Mesenchymal stem cell (in vitro differentiated cells and primary cell): Measurements from ENCODE around the gene MSI1.

Source experiments
- DNase-seq: peaks from one replicate; pipeline ENCODE4 v3.0.0-alpha.2; 2013
- H2AFZ ChIP-seq: one replicate; pipeline ENCODE4 v1.6.1; 2013; ENCODE audit warnings: low read depth, mild to moderate bottlenecking, control low read depth, inconsistent platforms, low read length, moderate library complexity
- H2AK5ac ChIP-seq: 2 replicates; pipeline ENCODE4 v1.6.1; 2013; ENCODE audit warnings: low read length, moderate library complexity, mild to moderate bottlenecking, inconsistent platforms; ENCODE audit not compliant: severe bottlenecking
- H2BK120ac ChIP-seq: one replicate; pipeline ENCODE4 v1.6.1; 2013; ENCODE audit warnings: low read depth, mild to moderate bottlenecking, inconsistent platforms, low read length, moderate library complexity
- H2BK12ac ChIP-seq, 2 experiments: one replicate each; pipeline ENCODE4 v1.6.1; 2013; ENCODE audit warnings: inconsistent platforms in 2 of 2, low read length in 2 of 2, mild to moderate bottlenecking in 2 of 2, moderate library complexity in 2 of 2, control low read depth in 1 of 2
- H2BK15ac ChIP-seq: one replicate; pipeline ENCODE4 v1.6.1; 2013; ENCODE audit warnings: mild to moderate bottlenecking, low read depth, inconsistent platforms; ENCODE audit not compliant: poor library complexity, severe bottlenecking
- H2BK5ac ChIP-seq: 2 replicates; pipeline ENCODE4 v1.6.1; 2013; ENCODE audit warnings: low read depth, mild to moderate bottlenecking, low read length, control low read depth, inconsistent platforms; ENCODE audit not compliant: poor library complexity, severe bottlenecking
- H3K14ac ChIP-seq, 2 experiments: one replicate each; pipeline ENCODE4 v1.6.1; 2013; ENCODE audit warnings: inconsistent platforms in 2 of 2, low read length in 2 of 2, control low read depth in 1 of 2, mild to moderate bottlenecking in 1 of 2, moderate library complexity in 1 of 2
- H3K18ac ChIP-seq, 2 experiments: one replicate each; pipeline ENCODE4 v1.6.1; 2013; ENCODE audit warnings: inconsistent platforms in 2 of 2, low read length in 2 of 2, control low read depth in 1 of 2, low read depth in 1 of 2, mild to moderate bottlenecking in 1 of 2
- H3K23ac ChIP-seq, 2 experiments: one replicate each; pipeline ENCODE4 v1.6.1; 2013; ENCODE audit warnings: inconsistent platforms in 2 of 2, low read length in 2 of 2, mild to moderate bottlenecking in 2 of 2, moderate library complexity in 2 of 2, control low read depth in 1 of 2
- H3K27ac ChIP-seq: 2 replicates; pipeline ENCODE4 v1.5.1; 2013; ENCODE audit warnings: mild to moderate bottlenecking, moderate library complexity, low read length, control low read depth, inconsistent platforms; ENCODE audit not compliant: poor library complexity, severe bottlenecking
- H3K27me3 ChIP-seq, 2 experiments: 2 replicates each; pipeline versions ENCODE4 v1.6.1 to v1.7.0; 2013; ENCODE audit warnings: low read length in 2 of 2, mild to moderate bottlenecking in 2 of 2, moderate library complexity in 2 of 2, control low read depth in 1 of 2, inconsistent platforms in 1 of 2; ENCODE audit not compliant: control insufficient read depth in 1 of 2, insufficient read depth in 1 of 2
- H3K36me3 ChIP-seq, 2 experiments: 2 replicates each; pipeline versions ENCODE4 v1.6.1 to v1.7.0; 2013; ENCODE audit warnings: low read length in 2 of 2, control low read depth in 1 of 2, inconsistent platforms in 1 of 2, low read depth in 1 of 2, mild to moderate bottlenecking in 1 of 2; ENCODE audit not compliant: insufficient read depth in 2 of 2, control insufficient read depth in 1 of 2
- H3K4ac ChIP-seq, 2 experiments: one replicate each; pipeline ENCODE4 v1.6.1; 2013; ENCODE audit warnings: inconsistent platforms in 2 of 2, low read length in 2 of 2, mild to moderate bottlenecking in 2 of 2, moderate library complexity in 2 of 2, control low read depth in 1 of 2, low read depth in 1 of 2
- H3K4me1 ChIP-seq: 2 replicates; pipeline ENCODE4 v1.6.1; 2013; ENCODE audit warnings: low read depth, low read length, control low read depth; ENCODE audit not compliant: control insufficient read depth, insufficient read depth
- H3K4me2 ChIP-seq: 2 replicates; pipeline ENCODE4 v1.6.1; 2013; ENCODE audit warnings: low read length, mild to moderate bottlenecking, inconsistent platforms; ENCODE audit not compliant: poor library complexity, severe bottlenecking
- H3K4me3 ChIP-seq, 2 experiments: 2 replicates each; pipeline versions ENCODE4 v1.5.1 to v1.7.0; 2013; ENCODE audit warnings: low read length in 2 of 2, mild to moderate bottlenecking in 2 of 2, control low read depth in 1 of 2, low read depth in 1 of 2; ENCODE audit not compliant: insufficient read depth in 1 of 2
- H3K79me1 ChIP-seq: replicated peaks from 2 replicates; pipeline ENCODE4 v1.6.1; 2013; ENCODE audit warnings: mild to moderate bottlenecking, control low read depth, low read length, inconsistent platforms; ENCODE audit not compliant: poor library complexity, severe bottlenecking
- H3K9ac ChIP-seq: 2 replicates; pipeline ENCODE4 v1.7.0; 2013; ENCODE audit warnings: mild to moderate bottlenecking, low read length, moderate library complexity
- H3K9me3 ChIP-seq: 2 replicates; pipeline ENCODE4 v1.7.0; 2013; ENCODE audit warnings: mild to moderate bottlenecking, low read length; ENCODE audit not compliant: control insufficient read depth
- H4K8ac ChIP-seq: one replicate; pipeline ENCODE4 v1.6.1; 2013; ENCODE audit warnings: inconsistent platforms, mild to moderate bottlenecking, low read length, moderate library complexity
- H4K91ac ChIP-seq: one replicate; pipeline ENCODE4 v1.6.1; 2013; ENCODE audit warnings: mild to moderate bottlenecking, low read length, inconsistent platforms
- WGBS: methylation state at CpG from one replicate; pipeline ENCODE4 v1.1.7; 2013; ENCODE audit warnings: mixed read lengths; 5-methylcytosine and 5-hydroxymethylcytosine counted together

Gene MSI1

DNA sequence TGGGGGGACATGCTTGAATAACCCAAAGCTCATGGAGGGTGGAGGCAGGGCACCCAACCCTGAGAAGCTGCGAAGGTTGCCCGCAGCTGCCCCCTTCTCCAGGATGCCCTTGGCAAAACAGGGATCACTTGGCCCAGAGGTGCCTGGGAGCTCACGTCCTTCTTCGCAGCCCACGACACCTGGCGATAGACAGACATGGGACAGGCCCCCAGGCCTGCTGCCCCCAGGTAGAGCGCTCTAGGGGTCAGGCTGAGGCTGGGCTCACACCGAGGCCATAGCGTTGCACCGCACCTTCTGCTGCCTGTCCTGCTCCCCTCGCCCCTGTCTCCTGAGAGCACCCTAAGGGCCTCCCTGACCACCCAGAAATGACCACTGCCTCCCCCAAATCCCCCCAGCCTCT lies 21.2 kb downstream of the MSI1 start:
- H3K9ac ChIP-seq = no peak overlapping the region
- no peak overlapping the region for H3K4me2 ChIP-seq
- no peaks in the 10 kb centered on the region for H3K9me3 ChIP-seq
- no peaks in the 10 kb centered on the region for H3K79me1 ChIP-seq
- peaks cover 15 to 23% of the 10 kb centered on the region in 2 experiments for H3K27me3 ChIP-seq
- H3K4ac ChIP-seq = no peak overlapping the region
- no peak overlapping the region for H3K27ac ChIP-seq
- no peak overlapping the region for H3K18ac ChIP-seq
- no peak overlapping the region for H3K23ac ChIP-seq
- 90% methylated on average over 11 of the region's 11 CpGs for WGBS
- H2AK5ac ChIP-seq = no peak overlapping the region
- H4K8ac ChIP-seq = no peak overlapping the region
- no peak overlapping the region for H2BK120ac ChIP-seq
- no peak overlapping the region for H2AFZ ChIP-seq
- H2BK5ac ChIP-seq = no peak overlapping the region
- no peaks in the 10 kb centered on the region for H3K36me3 ChIP-seq
- no peak overlapping the region for H3K14ac ChIP-seq
- DNase-seq = no peak
- no peak overlapping the region for H3K4me3 ChIP-seq
- H4K91ac ChIP-seq = no peak overlapping the region
- H3K4me1 ChIP-seq = no peaks in the 10 kb centered on the region
- no peak overlapping the region for H2BK12ac ChIP-seq
- no peak overlapping the region for H2BK15ac ChIP-seq

DNA sequence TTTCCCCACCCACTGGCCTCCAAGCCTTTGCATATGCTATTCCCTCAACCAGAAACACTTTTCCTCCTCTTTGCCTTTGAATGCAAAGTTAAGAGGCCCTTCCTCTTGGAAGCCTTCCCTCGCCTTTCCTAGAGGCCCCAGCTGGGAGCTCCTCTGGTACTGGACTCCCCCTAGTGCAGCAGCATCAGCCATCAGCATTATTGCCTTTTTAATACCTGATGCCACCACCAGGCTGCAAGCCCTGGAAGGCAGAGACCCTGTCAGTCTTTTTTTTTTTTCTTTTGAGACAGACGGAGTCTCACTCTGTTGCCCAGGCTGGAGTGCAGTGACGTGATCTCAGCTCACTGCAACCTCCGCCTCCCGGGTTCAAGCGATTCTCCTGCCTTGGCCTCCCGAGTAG lies 22.3 kb downstream of the MSI1 start:
- no peak overlapping the region for H3K4me2 ChIP-seq
- DNase-seq = peak; percentile 14
- H2BK15ac ChIP-seq = no peak overlapping the region
- no peak overlapping the region for H4K91ac ChIP-seq
- H3K36me3 ChIP-seq = no peaks in the 10 kb centered on the region
- H2AK5ac ChIP-seq = no peak overlapping the region
- no peak overlapping the region for H3K4ac ChIP-seq
- no peak overlapping the region for H4K8ac ChIP-seq
- H3K9me3 ChIP-seq = no peaks in the 10 kb centered on the region
- H2BK120ac ChIP-seq = no peak overlapping the region
- no peak overlapping the region for H3K9ac ChIP-seq
- no peak overlapping the region for H2BK12ac ChIP-seq
- 90% methylated on average over 7 of the region's 7 CpGs for WGBS
- H3K27me3 ChIP-seq = peaks cover 15 to 23% of the 10 kb centered on the region in 2 experiments
- H2BK5ac ChIP-seq = no peak overlapping the region
- no peak overlapping the region for H3K27ac ChIP-seq
- no peak overlapping the region for H3K4me3 ChIP-seq
- H3K79me1 ChIP-seq = no peaks in the 10 kb centered on the region
- H3K14ac ChIP-seq = no peak overlapping the region
- H3K23ac ChIP-seq = no peak overlapping the region
- no peak overlapping the region for H2AFZ ChIP-seq
- H3K18ac ChIP-seq = no peak overlapping the region
- H3K4me1 ChIP-seq = no peaks in the 10 kb centered on the region

DNA sequence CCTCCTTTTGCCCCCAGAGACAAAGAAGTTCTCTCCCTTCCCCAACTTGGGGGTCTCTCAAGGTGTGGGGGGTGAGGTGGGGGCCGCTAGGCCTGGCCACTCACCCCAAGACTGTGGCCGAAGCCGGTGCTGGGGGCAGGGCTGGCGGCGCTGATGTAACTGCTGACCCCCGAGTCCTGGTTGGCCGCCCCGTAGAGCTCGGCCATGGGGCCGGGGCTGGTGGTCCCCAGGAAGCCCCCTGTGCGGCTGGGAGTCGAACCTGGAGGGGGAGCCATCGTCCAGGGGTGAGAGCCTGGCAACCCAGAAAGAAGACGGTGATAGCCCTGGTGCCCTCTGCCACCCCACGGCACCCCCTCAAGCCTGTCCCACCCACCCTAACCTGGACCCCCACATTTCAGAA lies 22.9 kb downstream of the MSI1 start:
- Histone ChIP-seq H3K27ac (no peak overlapping the region), H3K4me3 (no peak overlapping the region), H3K79me1 (no peaks in the 10 kb centered on the region), H4K8ac (no peak overlapping the region), H2BK12ac (no peak overlapping the region), H3K27me3 (peaks cover 15 to 23% of the 10 kb centered on the region in 2 experiments), H3K14ac (no peak overlapping the region), H3K4me1 (no peaks in the 10 kb centered on the region), H3K23ac (no peak overlapping the region), H4K91ac (no peak overlapping the region), H3K4me2 (no peak overlapping the region), H2AK5ac (no peak overlapping the region), H3K9me3 (no peaks in the 10 kb centered on the region), H3K18ac (no peak overlapping the region), H2BK15ac (no peak overlapping the region), H3K36me3 (no peaks in the 10 kb centered on the region), H3K9ac (no peak overlapping the region), H3K4ac (no peak overlapping the region), H2BK5ac (no peak overlapping the region), H2BK120ac (no peak overlapping the region), H2AFZ (no peak overlapping the region)
- no peak for DNase-seq
- WGBS = 91% methylated on average over 14 of the region's 15 CpGs

DNA sequence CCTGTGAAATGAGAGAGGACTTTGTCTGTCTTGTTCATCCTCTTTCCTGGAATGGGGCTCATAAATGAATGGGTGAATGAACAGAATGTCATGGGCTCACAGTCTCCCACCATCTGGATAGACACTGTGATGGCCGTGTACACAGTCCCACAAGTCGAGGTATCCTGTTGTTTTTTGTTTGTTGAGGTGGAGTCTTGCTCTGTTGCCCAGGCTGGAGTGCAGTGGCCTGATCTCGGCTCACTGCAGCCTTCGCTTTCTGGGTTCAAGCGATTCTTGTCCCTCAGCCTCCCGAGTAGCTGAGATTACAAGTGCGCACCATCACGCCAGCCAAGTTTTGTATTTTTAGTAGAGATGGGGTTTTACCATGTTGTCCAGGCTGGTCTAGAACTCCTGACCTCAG lies 25.3 kb downstream of the MSI1 start:
- H3K14ac ChIP-seq = no peak overlapping the region
- no peak overlapping the region for H3K23ac ChIP-seq
- H3K4me1 ChIP-seq = no peaks in the 10 kb centered on the region
- H2BK5ac ChIP-seq = no peak overlapping the region
- 94% methylated on average over 8 of the region's 8 CpGs for WGBS
- no peak overlapping the region for H3K4me2 ChIP-seq
- no peak overlapping the region for H3K4me3 ChIP-seq
- H2BK120ac ChIP-seq = no peak overlapping the region
- no peak overlapping the region for H4K91ac ChIP-seq
- H2BK12ac ChIP-seq = no peak overlapping the region
- H2AK5ac ChIP-seq = no peak overlapping the region
- H3K9me3 ChIP-seq = no peaks in the 10 kb centered on the region
- H3K4ac ChIP-seq = no peak overlapping the region
- H4K8ac ChIP-seq = no peak overlapping the region
- H3K79me1 ChIP-seq = no peaks in the 10 kb centered on the region
- no peak overlapping the region for H2AFZ ChIP-seq
- H3K36me3 ChIP-seq = no peaks in the 10 kb centered on the region
- H3K18ac ChIP-seq = no peak overlapping the region
- H3K9ac ChIP-seq = no peak overlapping the region
- no peak overlapping the region for H2BK15ac ChIP-seq
- no peak for DNase-seq
- no peak overlapping the region for H3K27ac ChIP-seq
- H3K27me3 ChIP-seq = peaks cover 9 to 24% of the 10 kb centered on the region in 2 experiments
